K562 (cell line): Measurements from ENCODE around the gene SLIT1.

ENCODE experiments used
- SMC3 ChIP-seq: conservative IDR thresholded peaks from 2 replicates; pipeline ENCODE4 v1.6.1; 2011; ENCODE audit warnings: low read depth, low read length, improper control_type of control experiment; ENCODE audit not compliant: insufficient read depth
- TCF3 ChIP-seq: sonication (generic); formaldehyde crosslinking; IDR thresholded peaks from 2 replicates; pipeline ENCODE4 v1.4.0; 2020; ENCODE audit warnings: mild to moderate bottlenecking, missing genetic modification reagents

DNA sequence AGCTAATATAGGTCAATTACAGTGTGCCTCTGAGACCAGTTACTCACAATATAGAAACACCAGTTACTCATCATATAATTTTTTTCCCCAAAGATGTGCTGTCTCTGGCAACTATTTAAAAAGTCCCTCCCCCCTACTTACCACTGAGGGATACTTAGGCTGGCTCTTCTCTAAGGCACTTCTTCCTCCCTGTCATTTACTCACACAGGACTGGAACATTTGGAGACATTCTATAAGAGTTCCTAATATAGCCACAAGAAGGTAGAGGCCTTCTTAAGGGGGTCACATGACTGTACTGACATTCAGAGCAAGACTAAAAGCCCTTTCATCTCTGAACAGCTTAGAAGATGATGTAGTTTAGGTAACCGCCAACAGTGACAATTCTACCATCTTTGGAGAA lies 44.4 kb upstream of the SLIT1 start:
- TF ChIP-seq TCF3 (CRISPR knock-in tag) (no peak), SMC3 (no peak)
